NOMO-1 treated with dmso at 0.1 percent for 144 hours (cell line): Measurements from ENCODE around the gene KCNJ5.
"Not testable (repeated sequence)": the region's sequence is repeated elsewhere in the genome, so short reads cannot be mapped to it uniquely, and the experiment has no call there.

Experiments
- DNase-seq: peaks from one replicate; lab custom pipeline; 2025; ENCODE audit not compliant: unreplicated experiment; lab: John Stamatoyannopoulos, UW

Gene KCNJ5

DNA sequence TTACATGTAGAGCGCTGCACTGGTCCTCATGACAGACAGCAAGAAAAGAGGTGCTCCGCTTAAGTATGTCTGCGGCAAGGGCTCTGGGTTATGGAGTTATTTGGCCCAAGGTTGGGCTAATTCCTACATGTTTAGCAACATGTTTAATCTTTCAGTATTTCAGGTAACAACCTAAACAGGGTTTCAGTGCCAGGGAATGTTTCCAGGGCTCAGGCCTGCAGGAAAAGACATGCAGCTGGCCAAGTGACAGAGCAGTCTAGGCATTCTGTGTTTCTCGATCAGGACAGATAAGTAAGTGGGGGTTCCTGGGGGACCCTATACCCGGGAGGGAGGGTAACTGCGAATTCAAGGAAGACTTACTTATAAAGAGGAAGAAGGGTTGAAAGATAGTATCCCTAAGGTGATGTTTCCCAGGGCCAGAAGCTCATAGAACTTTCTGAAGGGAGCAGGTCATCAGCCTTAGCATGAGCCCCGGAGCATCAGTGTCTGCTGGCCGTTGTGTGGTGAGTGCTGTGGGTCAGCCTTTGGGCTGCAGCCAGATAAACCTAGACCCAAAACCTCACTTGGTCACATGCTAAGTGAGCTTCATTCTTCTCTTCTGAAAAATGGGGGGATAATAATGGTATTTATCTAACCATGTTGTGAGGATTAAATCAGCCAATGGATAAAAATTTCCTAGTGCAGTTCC lies 18.4 kb downstream of the KCNJ5 start:
- no peak for DNase-seq

DNA sequence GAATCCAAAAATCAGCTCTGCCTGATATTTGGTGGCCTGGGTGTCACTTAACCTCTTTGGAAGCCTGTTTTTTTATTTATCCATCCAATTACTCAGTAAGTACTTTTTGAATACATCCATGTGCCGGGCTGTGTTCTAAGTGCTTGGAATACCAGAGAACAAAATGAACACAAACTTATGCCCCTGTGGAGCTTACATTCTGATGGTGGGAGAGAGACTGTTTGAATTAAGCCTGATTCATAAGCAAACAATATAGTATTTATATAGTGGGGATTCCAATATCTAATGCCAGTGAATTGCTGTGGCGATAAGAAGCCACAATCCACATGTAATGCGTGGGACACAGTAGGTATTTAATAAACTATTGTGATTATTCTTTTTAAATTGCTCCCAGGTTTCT lies 19.4 kb downstream of the KCNJ5 start:
- DNase-seq: no peak

- DNase-seq: no peak
Measured at GRCh38 chr11:128911239-128911638, 20.1 kb downstream of the KCNJ5 start.

DNA sequence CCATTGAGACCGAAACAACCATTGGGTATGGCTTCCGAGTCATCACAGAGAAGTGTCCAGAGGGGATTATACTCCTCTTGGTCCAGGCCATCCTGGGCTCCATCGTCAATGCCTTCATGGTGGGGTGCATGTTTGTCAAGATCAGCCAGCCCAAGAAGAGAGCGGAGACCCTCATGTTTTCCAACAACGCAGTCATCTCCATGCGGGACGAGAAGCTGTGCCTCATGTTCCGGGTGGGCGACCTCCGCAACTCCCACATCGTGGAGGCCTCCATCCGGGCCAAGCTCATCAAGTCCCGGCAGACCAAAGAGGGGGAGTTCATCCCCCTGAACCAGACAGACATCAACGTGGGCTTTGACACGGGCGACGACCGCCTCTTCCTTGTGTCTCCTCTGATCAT lies 20.5 kb downstream of the KCNJ5 start:
- DNase-seq: no peak

DNA sequence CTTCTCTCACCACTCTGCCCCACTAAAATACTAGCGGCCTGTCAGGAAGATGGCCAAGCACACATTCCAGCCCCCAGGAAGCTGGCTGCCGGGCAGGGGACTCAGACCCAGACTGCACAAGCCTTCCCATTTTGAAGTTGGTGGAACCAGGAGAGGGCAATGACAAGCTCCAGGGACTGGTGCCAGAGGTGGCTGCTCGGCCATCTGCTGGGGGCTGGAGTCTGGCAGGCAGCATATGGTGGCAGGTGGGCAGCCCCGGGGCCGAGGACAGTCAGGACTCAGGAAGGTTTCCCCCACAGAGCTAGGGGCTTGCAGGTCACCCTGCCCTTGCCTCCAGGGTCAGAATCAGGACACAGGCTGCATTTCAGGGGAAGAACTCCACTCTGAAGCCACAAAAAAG lies 22.6 kb downstream of the KCNJ5 start:
- no peak for DNase-seq

DNA sequence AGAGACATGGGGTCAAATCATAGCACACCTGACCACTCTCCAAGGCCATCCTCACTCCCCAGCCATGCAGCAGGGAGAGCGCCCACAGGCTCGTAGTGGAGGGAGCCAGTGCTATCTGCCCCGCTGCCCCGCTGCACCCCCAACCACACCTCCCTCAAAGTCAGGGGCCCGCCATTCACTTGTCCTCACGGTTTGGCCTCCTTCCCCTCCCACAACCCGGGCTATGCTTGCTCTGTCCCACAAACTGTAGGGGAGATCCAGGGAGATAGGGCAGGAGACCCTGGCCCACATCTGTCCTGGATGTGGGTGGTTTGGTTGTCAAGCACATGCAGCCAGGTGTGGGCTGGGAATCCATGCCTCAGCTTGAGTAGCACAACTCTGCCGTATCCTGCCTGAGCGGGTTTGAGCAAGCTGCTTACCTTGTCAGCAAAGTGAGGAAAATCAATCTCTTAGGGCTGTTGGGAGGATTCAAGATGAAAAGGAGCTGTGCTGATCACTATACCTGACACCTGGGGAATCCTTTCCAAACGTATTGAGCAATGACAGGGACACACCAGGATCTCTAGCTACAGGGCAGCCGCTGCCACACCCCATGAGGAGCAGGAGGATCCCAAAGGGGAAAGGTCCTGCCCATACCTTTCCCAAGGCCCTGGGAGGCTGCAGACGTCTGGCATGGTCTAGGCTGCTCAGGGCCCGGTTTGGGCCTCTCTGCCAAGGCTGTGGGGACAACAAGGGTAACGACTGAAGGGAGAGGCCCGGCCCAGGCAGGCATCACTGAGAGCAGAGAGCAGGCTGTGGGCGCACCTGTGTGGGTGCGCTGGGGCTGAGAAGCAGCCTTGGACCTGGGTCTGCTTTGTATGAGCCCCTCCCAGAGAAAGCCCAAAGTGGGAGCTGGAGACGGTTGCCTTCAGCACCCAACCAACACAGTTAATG lies 23.3 kb downstream of the KCNJ5 start:
- no peak for DNase-seq

DNA sequence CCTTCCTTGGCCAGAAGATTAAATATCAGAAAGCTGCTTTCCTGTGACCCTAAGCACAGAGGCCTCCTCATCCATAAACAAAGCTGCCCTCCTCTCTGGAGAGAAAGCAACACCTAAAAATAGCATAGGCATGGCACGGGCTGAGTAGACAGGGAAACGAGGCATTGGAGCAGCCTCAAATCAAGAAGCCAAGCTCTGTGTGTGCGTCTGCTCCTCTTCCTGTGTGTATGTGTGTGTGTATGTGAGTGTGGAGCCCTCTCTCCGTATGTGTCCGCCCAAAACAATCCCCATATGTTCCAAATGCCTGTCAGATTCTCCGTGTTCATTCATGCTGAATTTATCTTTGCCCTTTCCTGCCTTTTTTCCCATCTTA lies 24.0 kb downstream of the KCNJ5 start:
- DNase-seq: no peak

- DNase-seq: no peak
Measured at GRCh38 chr11:128916037-128916572, 24.9 kb downstream of the KCNJ5 start.

- no peak for DNase-seq
Measured at GRCh38 chr11:128916681-128917080, 25.5 kb downstream of the KCNJ5 start.

DNA sequence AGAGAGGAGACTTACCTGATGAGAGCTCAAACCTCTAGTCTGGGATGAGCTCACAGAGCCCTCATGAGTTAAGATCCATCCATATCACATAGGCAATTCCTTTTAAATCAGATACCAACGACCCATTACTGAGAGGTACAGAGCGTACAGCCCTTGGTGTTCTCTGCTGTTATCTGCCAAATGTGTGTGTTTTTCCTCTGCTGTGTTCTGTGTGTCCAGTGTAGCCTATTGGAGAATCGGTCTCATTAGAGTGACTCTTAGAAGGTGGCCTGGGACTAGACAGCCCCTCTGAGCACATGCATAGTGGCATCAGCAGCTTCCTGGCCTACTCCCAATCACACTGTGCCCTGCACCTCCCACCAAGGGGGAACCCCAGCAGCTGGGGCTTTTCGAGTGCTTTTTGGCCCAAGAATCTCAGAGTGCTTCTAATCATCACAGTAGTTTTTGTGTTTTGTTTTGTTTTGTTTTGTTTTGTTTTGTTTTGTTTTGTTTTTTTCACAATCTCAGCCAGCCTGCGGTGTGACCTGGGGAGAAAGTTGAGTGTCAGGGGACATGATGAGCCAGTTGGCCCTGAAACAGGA lies 26.1 kb downstream of the KCNJ5 start:
- DNase-seq: no peak

GRCh38 chr11:128919216-128919615 lies 28.1 kb downstream of the KCNJ5 start:
- no peak for DNase-seq

- DNase-seq: not testable (repeated sequence)
Measured at GRCh38 chr11:128919635-128920034, 28.5 kb downstream of the KCNJ5 start.

DNA sequence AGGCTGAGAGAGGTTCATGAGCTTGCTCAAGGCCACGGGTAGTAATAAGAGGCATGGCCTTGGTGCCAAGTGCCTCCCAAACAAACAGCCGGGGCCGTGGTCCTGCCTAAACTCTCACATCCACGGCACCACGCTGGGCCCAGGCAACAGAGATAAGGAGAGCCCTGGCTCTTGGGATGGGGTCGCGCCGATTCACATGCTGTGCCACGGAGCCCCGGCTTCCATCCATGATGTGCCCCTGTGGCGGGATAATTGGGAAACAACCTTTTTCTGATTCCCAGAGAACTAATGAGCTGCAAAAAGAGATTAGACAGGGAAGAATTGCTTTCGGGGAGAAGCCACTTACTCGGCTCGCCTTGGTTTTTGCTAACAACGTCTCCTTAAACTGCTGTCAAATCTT lies 29.5 kb downstream of the KCNJ5 start:
- DNase-seq: no peak

DNA sequence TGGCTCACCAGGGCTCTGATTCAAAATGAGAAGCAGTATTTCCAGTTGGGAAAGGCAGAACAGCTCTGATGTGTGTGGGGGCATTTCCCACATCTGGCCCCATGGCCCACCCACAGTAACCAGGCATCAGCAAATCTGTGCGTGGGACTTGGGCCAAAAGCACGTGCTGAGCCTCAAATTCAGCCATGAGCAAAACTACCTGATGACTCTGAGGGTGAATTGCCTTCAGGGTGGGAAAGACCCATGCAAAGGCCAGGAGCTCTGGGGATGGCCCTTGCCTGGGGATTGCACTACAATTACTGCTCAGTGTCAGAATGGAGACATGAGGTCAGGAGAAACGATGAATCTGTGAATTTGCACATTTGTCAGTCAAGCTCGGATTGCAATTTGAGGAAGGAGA lies 30.6 kb downstream of the KCNJ5 start:
- DNase-seq: no peak

GRCh38 chr11:128924104-128924503 lies 32.9 kb downstream of the KCNJ5 start:
- no peak for DNase-seq

GRCh38 chr11:128924510-128925249 lies 33.5 kb downstream of the KCNJ5 start:
- DNase-seq: no peak

GRCh38 chr11:128925250-128925600 lies 34.1 kb downstream of the KCNJ5 start:
- DNase-seq: no peak

DNA sequence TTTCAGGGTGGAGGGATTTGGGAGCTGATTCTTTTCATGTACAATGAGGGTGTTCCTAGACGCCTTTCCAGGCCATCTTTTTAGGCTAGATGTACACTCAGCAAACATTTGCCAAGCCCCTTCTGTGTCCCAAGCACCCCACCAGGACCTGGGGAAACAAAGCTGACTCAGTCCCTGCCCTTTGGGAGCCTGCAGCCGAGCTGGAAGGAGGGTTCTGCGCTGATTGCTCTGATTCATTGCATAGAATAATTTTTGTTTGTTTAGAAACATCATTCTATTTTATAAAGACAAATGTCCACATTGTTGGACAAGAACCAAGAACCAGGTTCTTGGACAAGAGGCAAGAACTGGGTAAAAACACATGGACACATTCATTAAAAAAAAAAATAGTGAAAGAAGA lies 34.8 kb downstream of the KCNJ5 start:
- DNase-seq: no peak

- no peak for DNase-seq
Measured at GRCh38 chr11:128926437-128927107, 35.4 kb downstream of the KCNJ5 start.

- DNase-seq: no peak
Measured at GRCh38 chr11:128927108-128927461, 35.9 kb downstream of the KCNJ5 start.
